ENCODE results near the gene OR56A5.

OR56A5 gene

GRCh38 chr11:5933116-5933515 lies 35.2 kb downstream of the OR56A5 start:
- no peak for DNase-seq

GRCh38 chr11:5932671-5933070 lies 35.6 kb downstream of the OR56A5 start:
- no peak for DNase-seq

GRCh38 chr11:5931061-5931460 lies 37.2 kb downstream of the OR56A5 start:
- no peak for DNase-seq

- no peak for DNase-seq
Measured at GRCh38 chr11:5930614-5931013, 37.7 kb downstream of the OR56A5 start.

GRCh38 chr11:5929571-5930368 lies 38.5 kb downstream of the OR56A5 start:
- DNase-seq: no peak

- no peak for DNase-seq
Measured at GRCh38 chr11:5928811-5929210, 39.5 kb downstream of the OR56A5 start.

- DNase-seq: no peak
Measured at GRCh38 chr11:5928271-5928670, 40.0 kb downstream of the OR56A5 start.

GRCh38 chr11:5923794-5924193 lies 44.5 kb downstream of the OR56A5 start:
- DNase-seq: no peak

GRCh38 chr11:5923427-5923776 lies 44.9 kb downstream of the OR56A5 start:
- no peak for DNase-seq

GRCh38 chr11:5922749-5923426 lies 45.4 kb downstream of the OR56A5 start:
- no peak for DNase-seq

All from nucleus accumbens (tissue), 56 donors.